Activated CD4-positive, CD25-positive, alpha-beta regulatory T cell (primary cell): ENCODE measurements around the gene PDK2.
A peak's percentile ranks its signal among the peaks of the same experiment; 100 is the strongest.

Source experiments
- DNase-seq, 4 experiments: peaks; one replicate each; lab custom pipeline; 2025; lab: John Stamatoyannopoulos, UW

The PDK2 gene

DNA sequence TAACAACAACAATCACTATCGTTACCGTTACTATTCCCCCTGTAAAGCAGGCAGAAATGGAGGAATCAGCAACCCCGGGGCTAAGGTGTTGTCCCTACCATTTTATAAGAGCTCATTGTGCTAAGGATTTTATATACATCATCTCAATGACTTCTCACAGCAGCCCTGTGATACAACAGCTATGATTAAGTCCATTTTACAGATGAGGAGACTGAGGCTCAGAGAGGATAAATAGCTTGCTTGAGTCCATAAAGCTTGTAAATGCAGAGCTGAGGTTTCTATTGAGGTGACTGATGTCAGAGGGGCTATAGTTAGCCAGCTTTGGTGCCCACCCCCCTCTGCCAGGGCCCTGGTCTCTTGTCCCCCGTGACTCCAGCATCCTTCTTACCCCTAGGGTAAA, 16.7 kb upstream of the PDK2 start:
- DNase-seq: no peak

DNA sequence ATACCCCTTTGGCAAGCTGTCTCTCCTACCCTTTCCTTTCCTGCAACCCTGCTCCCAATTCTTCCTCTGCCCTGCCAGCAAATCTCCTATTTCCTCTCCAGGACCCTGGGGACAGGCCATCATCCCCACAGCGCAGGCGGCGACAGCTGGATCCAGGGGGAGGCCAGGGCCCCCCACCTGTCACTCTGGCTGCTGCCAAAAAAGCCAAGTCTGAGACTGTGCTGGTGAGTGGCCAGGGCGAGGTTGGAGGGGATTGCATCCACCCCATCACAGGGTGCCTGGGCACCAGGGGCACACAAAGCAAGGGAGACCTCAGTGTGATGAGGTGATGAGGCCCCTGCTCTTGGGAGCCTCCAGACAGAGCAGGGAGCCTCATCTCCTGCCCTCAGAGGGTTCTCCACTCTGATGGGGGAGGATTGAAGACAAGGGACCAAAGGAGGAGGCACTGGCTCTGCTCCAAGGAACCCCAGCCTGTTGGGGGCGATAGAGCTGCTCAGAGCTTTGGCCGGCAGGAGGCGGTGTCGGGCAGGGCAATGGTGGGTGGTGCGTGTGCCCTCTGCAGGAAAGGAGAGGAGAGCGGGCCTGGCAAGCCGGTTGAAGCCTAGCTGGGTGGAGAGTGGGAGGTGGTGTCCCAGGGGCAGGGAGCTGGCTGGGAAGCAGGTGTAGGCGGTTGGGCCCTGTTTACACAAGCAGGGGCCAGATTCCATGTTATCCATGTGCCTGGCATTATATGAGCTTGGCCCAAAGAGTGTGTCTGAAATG, 15.6 kb upstream of the PDK2 start:
- no peak for DNase-seq

DNA sequence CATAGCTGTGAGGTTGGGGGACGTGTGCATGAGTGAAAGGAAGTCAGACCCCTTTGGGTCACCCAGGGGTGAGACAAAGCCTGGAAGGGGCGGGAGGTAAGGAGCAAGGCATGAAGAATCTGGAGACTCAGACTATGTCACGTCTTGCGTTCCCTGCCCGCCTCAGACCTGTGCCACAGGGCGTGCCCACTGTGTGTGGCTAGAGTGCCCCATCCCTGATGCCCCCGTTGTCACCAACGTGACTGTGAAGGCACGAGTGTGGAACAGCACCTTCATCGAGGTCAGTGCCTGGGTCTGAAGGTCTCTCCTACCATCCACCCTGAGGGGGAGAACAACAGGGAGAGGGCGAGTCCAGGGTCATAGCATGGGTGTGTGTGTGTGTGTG, 15.1 kb upstream of the PDK2 start:
- DNase-seq: no peak

DNA sequence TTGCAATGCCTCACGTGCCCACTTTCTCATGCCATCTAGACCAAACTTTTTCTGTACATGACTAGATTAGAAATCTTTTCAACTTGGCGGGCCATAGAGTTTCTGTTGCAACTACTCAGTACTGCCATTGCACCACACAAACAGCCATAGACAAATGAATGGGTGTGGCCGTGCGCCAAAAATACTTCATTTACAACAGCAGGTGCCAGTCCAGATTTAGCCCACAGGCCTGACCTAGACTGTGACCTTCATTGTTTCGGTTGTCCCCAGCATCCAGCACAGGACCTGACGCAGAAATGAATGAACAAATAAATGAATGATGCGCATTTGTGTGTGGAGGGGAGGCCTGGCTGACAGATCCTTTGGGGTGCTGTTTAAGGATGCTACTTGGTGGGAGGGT, 14.3 kb upstream of the PDK2 start:
- no peak for DNase-seq

DNA sequence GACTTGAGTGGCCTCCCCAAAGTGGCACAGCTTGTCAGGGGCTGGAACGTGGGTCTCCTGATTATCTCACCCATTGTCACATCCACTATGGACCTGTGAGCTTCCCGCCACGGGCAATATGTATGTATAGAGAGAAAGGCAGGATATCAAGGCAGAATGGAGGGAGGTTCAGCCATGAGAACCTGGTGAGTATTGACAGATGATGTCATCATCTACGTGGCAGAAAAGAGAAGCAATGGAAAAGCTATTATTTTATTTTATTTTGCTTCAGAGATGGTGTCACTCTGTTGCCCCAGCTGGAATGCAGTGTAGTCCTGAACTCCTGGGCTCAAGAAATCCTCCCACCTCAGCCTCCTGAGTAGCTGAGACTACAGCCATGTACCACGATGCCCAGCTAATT, 13.4 kb upstream of the PDK2 start:
- no peak for DNase-seq

DNA sequence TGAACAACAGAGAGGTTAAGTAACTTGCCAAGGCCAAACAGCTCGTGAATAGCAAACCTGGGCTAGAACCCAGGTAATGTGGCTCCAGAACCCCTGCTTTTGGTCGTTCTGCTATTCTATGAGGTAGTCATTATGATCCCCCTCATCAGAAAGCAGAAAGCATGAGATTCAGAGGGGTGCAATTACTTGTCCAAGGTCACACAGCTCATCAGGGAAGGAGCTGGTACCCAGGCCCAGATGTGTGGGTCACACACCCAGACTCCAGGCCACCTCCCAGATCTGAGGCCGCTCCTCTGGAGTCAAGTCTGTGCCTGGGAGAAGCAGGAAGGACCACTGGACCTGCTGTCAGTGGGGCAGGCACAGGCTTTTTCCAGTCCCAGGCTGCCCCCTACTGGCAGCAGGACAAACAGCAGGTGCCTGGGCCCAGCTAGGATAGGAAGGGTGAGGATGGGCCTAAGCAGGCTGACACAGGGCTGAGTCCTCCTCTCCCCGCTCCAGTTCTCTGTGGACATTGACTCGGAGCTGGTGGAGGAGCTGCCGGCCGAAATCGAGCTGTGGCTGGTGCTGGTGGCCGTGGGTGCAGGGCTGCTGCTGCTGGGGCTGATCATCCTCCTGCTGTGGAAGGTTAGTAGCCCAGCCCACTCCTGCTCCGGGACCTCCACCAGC, 7.8 kb upstream of the PDK2 start:
- peak; percentile 52 to 67 (median 54) for DNase-seq

DNA sequence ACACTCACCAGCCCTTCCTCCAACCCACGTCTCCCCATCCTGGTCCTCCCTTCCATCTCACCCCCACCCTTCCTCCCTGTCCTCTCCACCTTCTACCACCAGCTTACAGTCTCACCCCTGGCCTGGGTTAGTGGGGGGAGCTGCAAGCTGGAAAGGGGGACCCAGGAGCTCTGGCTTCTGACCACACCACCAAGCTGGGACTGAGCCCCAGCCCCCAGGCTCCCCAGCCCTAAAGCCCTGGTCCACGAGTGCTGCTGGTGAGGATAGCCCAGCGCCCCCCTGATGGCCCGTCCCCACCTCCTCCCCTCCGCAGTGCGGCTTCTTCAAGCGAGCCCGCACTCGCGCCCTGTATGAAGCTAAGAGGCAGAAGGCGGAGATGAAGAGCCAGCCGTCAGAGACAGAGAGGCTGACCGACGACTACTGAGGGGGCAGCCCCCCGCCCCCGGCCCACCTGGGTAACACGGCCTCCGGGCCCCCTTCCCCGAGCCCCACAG, 7.2 kb upstream of the PDK2 start:
- no peak for DNase-seq

DNA sequence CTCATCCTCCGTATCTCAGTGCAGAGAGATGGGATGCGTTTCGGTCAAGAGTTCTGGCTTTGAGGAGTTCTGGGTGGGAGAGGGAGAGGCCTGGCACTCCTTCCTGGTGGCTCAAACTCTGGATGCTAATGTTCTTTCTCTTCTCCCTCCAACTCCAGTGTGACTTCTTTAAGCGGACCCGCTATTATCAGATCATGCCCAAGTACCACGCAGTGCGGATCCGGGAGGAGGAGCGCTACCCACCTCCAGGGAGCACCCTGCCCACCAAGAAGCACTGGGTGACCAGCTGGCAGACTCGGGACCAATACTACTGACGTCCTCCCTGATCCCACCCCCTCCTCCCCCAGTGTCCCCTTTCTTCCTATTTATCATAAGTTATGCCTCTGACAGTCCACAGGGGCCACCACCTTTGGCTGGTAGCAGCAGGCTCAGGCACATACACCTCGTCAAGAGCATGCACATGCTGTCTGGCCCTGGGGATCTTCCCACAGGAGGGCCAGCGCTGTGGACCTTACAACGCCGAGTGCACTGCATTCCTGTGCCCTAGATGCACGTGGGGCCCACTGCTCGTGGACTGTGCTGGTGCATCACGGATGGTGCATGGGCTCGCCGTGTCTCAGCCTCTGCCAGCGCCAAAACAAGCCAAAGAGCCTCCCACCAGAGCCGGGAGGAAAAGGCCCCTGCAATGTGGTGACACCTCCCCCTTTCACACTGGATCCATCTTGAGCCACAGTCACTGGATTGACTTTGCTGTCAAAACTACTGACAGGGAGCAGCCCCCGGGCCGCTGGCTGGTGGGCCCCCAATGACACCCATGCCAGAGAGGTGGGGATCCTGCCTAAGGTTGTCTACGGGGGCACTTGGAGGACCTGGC, 6.0 kb upstream of the PDK2 start:
- no peak for DNase-seq

DNA sequence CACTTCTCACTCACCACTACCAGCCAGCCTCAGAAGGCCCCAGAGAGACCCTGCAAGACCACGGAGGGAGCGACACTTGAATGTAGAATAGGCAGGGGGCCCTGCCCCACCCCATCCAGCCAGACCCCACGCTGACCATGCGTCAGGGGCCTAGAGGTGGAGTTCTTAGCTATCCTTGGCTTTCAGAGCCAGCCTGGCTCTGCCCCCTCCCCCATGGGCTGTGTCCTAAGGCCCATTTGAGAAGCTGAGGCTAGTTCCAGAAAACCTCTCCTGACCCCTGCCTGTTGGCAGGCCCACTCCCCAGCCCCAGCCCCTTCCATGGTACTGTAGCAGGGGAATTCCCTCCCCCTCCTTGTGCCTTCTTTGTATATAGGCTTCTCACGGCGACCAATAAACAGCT, 5.1 kb upstream of the PDK2 start:
- no peak for DNase-seq

DNA sequence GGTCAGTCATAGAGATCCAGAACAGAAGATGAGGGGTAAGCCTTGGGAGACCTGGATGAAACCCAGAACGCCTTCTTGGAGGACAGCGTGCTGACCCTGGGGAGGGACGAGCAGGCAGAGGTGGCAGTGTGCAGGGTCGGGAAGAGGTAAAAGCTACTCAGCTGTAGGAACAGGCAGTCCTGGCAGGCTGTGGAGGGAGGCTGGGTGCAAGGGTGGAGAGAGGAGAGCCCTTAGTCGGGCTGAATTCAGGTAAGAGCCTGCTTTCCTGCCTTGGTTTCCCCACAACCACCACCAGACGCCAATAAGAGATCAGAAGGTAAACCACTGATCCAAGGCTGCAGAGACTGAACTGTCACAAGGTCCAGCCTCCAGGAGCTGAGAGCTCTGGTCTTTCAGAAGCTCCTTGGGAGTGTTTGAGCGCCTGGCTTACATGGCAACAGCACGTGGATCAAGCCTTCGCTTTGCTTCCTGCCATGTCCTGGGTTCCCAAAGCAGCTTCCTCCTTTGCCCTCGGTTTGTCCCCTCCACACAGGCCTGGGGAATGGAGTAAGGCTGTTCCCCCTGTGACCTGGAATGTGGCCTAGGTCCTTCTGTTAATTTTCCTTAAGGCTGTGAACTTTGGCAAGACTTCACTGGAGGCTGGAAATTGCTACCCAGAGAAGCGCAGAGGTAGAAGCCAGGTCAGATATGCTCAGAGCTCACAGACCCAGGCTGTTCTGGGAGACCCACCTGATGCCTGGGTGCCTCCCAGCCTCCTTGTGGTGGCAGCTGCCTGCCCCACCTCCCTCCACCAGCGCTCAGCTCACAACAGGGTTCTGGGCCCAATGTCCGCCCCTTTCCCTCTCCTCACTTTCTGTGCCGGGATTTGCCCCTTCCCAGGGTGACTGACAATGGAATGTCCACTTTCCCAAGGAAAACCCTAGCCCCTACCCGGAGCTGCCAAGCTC, 3.9 kb upstream of the PDK2 start:
- no peak for DNase-seq

DNA sequence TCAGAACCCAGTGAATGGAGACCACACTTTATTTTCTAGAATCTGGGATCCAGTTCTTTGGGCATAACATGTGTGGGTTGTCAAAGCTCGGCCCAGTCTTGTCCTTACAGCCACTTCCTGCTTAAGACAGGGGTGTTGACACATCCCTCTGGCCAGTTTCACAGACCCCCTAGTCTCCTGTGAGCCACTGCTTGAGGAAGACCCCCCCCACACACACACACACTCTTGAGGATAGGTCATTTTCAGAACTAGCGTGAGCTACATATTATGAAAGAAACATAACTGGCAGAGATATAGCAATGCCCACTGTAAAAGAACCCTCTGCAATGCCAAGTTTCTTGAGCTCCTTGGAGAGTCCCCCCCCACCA, 3.2 kb upstream of the PDK2 start:
- no peak for DNase-seq

DNA sequence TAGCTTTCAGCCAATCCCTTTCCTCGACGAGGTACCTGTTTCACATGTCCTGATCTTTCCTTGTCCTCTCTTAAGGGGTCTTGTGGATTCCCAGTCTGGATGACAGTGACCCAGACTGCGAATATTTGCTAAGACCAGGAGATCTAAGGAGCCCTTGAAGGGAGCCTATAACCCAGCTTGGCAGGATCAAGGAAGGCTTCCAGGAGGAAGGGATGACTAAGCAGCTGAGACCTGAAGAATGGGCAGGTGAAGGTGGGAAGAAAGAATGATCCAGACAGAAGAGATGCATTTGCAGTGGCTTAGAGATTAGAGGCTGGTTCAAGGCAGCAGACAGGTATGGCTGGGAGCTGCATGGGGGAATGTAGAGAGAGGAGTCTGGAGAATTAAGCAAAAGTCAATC, 1.9 kb upstream of the PDK2 start:
- no peak for DNase-seq

DNA sequence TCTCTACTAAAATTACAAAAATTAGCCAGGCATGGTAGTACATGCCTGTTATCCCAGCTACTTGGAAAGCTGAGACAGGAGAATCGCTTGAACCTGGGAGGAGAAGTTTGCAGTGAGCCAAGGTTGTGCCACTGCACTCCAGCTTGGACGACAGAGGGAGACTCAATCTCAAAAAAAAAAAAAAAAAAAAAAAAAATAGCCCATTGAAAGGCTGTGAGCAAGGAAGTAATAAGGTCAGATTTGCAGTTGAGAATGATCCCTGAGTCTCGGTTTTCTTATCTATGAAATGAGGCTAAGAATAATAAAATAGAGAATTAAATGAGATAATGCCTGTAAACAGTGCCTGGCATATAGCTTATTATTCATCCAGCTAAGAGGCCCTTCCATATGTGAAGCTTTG, 1.3 kb upstream of the PDK2 start:
- DNase-seq: no peak

DNA sequence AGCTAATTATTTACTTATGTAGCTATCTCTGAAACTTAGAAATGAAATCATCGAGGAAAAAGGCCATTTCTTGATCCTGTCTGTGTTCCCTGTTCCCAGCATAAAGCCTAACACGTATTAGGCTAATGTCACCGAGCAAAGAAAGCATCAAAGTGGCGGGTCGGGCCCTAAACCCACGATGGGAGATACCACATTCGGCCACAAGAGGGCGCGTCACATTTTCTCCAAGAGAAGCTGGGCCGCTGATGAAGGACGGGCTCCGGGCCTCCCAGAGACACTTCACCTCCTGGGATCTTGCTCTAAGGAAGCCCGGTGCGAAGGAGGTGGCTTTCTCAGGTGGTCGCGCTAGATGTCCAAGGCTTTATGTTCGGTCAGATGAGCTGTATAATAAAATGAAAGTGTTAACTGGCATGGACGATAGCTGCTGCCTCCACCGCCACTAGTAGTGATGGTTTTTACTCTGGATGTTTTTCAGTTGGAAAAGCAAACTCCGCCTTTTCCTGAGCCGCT, 853 bp upstream of the PDK2 start:
- peak; percentile 71 to 93 (median 82) for DNase-seq

DNA sequence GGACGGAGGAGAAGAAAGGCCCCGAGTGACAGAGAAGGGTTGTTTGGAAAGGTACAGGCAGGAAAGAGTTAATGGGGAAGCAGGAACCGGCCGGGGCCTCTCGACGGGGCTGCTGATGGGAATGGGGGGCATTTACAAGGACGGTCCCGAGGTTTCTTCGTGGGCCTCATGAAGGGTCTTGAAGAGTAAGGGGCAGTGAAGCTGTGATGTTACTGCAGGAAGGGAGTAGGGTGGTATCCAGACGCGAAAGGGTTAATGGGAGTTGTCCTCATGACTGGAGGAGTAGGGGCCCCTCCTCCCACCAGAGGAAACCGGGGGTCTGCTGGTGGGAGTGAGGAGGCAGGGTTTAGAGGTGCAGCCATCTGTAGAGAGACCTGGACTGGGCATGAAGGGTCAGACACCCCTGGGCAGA, 481 bp downstream of the PDK2 start:
- no peak for DNase-seq

DNA sequence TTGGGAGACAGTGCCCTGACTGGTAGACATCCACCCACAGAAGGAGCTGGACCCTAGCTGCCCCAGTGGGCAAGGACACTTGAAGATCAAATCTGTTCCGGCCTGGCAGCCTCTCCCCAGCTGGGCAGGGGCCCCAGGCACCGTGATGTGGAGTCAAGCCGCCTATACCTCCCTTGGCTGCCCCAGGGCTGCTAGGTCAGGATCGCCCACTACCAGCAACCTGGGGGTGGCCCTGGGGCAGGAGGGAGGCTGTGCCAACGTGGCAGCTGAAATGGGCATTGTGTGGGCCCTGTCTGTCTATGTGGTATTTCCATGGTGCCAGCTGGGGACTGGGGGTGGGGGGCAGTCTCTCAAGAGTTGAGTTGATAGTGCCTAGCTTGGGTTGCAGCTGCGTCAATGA, 941 bp downstream of the PDK2 start:
- DNase-seq: no peak

DNA sequence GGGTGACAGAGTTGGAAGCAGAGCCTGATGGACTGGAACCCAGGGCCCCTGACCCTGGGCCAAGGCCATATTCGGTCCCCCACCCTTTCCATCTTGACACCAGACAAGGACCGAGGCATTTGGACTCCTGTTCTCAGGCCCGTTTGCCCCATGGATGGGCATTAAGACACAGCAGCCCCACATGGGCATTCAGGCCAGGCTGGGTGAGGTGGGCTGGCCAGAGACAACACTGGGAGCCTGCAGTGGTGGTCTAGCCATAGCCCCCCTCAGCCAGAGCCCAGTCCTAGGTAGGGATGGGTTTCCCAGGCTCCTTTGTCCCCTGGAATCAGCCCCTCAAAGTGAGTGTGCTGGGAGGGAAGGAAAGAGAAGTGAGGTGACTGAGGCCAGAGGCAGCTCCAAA, 1.6 kb downstream of the PDK2 start:
- DNase-seq: no peak

DNA sequence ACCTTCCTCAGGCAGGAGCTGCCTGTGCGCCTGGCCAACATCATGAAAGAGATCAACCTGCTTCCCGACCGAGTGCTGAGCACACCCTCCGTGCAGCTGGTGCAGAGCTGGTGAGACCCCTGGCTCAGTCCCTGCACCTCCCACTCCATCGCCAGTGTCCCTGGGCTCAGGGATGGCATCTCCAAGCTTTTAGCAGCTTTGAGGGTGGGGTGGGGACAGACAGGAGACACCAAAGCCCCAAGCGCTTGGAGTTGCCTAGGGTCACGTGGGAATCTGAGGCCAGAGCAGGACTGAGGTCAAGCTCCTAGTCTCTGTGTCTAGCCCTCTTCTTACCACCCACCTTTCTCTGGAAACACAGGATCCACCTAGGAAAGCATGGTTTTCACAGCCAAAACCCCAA, 2.3 kb downstream of the PDK2 start:
- DNase-seq: no peak

DNA sequence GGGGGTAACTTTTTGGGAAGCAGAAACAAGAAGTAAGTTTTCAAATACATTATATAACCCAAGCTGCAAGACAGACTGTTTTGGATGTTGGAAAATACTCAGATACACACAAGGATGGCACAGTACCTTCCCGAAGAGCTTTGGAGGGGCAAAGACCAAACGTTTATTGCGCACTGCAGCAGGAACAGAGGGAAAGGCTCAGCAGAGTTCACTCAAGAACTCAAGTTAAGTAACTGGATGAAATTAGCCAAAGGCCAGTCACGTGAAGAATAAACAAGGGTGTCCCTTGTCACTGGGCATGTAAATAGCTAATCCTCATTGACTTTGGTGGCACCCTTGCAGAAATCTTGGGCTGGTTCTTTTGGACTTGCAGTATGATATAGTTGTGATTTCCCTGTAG, 2.8 kb downstream of the PDK2 start:
- DNase-seq: no peak

DNA sequence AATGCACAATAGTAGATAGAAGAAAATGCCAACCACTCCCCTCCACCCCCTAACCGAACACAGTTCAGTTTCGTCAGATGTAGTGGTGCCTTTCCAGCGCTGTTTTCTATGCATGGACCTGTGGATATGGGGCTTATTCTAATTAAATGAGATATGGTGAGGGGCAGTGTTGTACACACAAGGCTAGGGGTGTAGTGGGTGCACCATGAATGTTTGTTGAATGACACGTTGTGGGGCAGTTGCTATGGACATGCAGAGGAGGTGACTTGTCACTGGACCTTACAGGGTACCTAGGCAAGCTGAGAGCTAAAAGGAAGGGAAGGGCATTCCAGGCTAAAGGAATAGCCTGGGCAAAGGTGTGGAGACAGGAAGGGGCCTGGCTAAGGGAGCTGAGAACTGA, 3.4 kb downstream of the PDK2 start:
- DNase-seq: no peak

DNA sequence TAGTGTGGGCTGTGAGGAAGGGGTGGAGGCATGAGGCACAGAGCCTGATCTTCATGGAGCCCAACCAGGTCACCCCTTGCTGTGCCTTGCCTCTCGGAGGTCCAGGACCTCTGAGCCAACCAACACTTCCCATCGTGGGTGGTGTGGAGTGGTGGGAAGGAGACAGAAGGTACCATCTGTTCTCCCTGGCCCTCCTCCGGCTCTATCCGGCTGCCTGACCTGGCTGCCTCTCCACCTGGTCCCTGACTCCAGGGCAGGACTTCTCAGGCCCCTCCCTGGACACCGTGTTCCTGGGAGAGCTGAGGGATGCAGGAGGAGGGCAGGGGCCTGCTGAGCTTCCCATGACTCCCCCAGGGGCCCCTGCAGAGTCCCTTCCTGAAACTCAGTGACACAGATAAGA, 3.9 kb downstream of the PDK2 start:
- DNase-seq: no peak

DNA sequence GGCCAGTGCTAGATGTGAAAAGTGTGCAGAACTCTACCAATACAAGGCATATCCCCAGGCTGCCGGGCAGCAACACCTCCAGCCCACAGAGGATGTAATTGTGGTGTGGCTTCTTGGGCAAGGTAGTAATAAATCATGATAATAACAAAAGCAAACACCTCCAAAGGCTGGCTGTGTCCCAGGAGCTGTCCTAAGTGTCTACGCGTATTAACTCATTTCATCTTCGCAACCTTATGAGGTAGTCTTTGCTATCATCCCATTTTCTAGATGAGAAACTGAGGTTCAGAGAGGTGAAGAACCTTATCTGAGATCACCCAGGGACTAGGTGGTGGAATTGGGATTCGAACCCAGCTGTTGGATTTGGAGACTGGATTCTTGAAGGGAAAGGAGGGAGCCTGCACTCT, 5.3 kb downstream of the PDK2 start:
- DNase-seq: no peak
